NCI-H446 (cell line): ENCODE data around the gene KRTAP10-10.
"Not testable (repeated sequence)": the region's sequence is repeated elsewhere in the genome, so short reads cannot be mapped to it uniquely, and the experiment has no call there.

ENCODE experiments used
- DNase-seq, 2 experiments: peaks; one replicate each; lab custom pipeline; 2025; lab: John Stamatoyannopoulos, UW

Gene KRTAP10-10

DNA sequence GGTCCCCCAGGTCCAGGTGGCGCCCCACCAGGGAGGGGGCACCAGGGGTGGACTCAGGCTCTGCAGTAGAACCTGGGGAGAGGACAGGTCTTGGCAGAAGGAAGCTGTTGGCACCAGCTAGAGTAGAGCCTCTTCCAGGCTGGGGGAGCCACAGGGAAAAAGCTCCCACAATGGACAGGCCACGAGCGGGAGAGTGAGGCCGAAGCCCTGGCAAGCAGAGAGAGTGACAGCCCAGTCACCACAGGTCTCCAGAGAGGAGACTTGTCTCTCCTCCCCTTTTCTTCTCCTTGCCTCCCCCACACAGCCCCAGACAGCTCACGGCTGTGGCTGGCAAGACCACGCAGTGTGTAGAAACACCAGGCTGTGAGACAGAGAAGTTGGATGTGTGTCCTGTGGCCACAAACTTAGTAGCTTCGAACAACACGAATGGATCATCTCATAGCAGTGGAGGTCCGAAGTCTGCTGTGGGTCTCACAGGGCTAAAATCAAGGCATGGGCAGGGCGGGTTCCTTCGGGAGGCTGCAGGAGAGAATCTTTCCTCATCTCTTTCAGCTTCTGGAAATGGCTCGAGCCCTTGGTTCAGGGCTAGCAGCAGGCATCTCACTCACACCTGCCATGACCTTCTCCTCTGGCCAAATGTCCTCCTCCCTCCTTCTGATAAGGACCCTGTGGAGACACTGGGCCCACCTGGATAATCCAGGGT, 14.0 kb downstream of the KRTAP10-10 start:
- DNase-seq, result no peak

DNA sequence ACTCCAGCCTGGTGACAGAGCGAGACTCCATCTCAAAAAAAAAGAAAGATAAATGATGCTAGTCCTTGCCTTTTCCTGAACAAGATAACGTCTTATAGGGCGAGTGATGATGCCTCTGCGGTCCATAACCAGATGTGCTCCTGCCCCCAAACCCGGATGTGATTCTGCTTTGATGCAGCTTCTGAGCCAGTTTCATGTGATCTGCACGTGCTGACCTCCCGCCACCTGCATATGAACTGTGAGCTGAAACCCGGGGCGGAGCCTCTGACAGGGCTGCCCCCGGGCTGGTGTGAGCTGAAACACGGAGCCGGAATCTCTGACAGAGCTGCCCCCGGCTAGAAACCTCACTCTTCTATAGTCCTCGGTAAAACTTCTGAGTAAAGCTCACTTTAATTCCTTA, 16.0 kb downstream of the KRTAP10-10 start:
- no peak for DNase-seq

DNA sequence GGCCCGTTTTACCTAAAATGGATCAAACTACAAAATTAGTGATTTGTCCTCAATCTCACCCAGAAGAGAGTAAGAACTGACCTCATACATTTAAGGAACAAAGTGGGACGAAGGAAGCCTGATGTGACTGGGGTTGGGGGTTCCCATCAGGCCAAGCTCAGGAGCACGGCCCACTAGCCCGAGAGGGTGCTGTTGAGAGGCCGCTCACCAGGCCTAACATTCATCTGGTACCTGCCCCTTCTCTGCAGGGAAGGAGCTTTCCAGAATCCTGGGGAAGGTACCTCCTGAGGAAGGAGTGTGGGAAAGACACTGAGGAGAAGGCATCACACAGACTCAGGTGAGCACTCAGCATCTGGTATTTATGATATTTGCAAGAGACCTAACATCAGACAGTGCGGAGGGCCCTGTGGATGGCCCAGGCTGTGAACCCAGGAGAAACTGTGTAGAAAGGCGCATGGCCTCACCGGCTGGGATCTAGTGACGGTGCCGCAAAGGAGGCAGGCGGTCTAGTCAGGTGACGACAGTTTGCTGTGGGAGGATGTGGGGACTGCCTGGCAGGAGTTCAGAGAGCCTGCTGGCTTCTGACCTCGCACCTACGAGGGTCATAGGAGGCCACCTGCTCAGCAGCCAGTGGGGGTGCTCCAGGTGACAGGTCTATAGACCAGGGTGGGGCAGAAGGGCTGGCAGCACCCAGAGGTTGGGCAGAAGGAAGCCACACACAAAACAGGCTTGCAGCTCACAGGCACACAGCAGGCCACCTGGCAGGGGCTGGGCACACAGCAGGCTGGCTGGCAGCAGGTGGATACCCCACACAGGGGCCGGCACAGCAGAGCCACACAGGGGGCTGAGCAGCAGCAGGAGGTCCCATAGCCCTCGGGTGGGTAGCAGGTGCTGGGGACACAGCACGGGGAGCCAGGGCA, 16.8 kb downstream of the KRTAP10-10 start:
- no peak for DNase-seq

DNA sequence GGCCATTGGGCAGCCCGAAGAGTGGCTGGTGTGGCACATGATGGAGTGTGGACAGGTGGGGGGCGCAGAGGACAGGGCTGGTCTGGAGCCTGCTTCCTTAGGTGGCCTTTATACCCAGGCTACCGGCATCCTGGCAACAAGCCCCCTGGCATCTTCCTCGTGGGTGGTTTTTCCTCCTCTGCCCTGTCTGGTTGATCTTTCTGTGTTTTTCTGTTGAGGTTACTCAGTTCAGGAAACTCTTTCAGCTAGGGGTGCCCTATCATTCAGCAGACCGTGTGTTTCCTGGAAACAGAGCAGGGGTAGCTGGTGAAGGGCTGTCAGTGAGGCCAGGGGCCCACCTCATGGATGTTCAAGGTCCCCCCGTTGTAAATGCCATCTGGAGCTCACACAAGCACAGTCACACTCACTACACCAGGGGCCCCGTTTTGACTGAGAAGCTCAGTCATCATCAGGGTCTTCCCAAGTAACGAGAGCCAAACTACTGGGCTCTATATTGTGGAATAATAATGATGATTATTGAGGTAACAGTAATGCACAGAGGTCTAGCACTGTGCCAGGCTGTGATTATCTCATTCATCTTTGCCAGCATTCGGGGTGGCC, 17.5 kb downstream of the KRTAP10-10 start, which contains the start of gene KRTAP12-4:
TSS of gene KRTAP12-4 (minus strand) at position 84 of the 600 bp plus-strand sequence. CDS start at position 39, 45 bp downstream.
- DNase-seq, result no peak

DNA sequence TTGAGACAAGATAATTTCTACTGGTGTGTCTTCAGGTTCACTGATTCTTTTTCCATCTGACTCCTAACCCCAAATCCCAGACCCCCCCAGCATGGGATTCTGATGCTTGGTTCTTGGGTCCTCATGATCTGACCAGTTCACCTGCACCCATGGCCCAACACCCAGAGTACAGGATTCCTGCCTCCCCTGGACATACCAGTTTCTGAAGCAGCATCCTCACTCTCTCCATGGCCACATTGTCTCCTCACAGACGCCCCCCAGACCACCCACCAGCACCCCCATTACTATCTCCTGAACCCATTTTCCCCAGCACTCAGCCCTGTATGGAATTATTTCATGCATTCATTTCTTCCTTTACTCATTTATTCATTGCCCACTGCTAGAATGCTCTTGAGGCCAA, 19.7 kb downstream of the KRTAP10-10 start:
- DNase-seq, result no peak

DNA sequence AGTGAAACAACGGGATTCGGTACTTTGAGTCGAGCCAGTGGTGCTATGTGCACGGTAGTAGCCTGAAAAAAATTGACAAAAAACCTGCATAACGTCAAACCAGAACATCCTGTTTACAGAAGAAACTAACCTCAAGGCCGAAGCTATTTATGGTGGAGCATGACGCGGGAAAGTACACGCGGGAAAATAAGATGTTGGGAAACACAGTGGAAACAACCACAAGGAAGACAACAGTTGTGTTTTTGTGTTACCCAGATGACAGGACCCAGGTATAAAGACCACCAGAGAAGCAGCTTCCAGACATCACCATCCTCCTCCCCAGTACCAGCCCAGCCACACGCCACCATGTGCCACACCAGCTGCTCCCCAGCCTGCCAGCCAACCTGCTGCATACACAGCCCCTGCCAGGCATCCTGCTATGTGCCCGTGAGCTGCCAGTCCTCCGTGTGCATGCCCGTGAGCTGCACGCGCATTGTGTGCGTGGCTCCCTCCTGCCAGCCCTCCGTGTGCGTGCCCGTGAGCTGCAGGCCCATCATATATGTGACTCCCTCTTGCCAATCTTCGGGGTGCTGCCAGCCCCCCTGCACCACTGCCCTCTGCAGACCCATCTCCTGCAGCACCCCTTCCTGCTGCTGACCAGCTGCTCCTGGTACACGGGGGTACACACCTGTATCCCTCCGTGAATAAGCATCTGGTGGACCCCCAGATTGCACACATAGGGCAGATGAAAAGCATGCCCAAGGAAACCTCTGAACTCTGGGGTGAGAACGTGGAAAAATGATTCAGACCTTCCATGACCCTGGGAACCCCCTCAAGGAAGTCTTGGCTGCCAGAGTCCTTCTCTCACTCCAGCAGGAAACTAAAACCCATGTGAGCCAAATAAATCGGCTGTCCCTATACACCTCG, 20.7 kb downstream of the KRTAP10-10 start, which contains the start of gene KRTAP12-3:
TSS of gene KRTAP12-3 (plus strand) at position 298 of the 906 bp plus-strand sequence. CDS start at position 346, 48 bp downstream.
- DNase-seq, result no peak

DNA sequence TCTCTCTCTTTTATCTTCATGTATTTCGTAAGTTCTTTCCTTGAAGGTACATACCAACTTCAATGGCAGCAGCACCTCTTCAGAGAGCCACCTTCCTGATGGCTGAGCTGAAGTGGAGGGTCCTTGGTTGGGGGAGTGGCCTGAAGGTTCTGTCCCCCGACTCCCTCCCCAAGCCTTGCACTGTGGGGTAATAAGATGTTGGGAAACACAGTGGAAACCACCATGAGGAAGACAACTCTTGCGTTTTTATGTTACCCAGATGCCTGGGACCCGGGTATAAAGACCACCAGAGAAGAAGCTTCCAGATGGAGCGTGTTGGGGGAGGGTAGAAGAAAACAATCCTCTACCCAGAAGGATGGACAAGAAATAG, 21.4 kb downstream of the KRTAP10-10 start:
- no peak for DNase-seq

DNA sequence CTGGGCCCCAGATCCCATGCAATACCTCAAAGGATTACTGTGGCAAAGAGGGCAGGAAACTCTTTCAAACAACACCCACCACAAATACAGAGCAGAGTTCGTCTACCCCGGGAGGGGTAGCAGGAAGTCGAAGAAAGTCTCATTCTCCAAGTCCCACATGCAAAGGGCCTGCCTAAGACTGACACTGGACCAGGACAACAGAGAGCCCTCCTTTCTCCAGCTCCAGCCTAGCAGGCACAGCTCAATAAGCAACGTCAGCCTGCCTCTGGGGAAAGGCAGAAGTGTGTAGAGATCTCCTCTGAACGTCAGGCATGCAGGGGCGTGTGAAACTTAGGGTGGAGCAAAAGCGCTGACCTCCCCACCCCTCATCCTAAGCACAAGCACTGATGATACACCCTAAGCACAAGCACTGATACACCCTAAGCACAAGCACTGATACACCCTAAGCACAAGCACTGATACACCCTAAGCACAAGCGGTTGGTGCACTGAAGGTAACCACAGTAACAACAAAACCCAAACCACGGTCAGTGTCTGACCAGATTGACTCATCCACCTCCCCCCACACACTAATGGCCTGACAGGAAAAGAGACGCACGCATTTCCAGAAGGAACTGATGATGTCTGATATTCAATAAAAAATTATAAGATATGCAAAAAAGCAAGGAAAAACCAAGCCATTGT, 21.9 kb downstream of the KRTAP10-10 start:
- no peak for DNase-seq

DNA sequence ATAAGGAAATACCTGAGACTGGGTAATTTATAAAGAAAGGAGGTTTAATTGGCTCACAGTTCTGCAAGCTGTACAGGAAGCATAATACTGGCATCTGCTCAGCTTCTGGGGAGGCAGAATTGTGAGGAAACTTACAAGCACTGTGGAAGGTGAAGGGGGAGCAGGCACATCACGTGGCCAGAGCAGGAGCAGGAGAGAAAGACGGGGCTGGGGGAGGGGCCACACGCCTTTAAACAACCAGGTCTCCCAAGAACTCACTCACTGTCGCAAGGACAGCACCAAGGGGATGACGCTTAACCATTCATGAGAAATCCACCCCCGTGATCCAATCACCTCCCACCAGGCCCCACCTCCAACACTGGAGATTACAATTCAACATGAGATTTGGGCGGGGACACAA, 24.4 kb downstream of the KRTAP10-10 start:
- not testable (repeated sequence) for DNase-seq

DNA sequence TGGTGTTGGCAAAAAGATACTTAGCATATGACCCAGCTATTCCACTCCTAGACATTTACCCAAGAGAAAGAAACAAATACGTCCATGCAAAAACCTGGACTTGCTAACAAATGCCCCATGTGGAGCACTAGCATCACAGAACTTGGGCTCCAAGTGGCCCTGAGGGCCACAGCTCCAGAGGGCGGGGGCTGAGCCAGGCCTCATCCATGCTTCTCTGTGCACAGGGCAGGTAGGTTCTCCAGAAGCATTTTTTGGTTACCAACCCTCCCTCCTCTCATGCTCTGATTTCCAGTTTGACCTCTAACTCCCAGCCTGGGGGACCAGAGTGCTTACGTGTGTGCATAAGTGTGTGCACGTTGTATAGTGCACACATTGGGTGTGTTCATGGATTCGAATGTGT, 27.5 kb downstream of the KRTAP10-10 start:
- no peak for DNase-seq

DNA sequence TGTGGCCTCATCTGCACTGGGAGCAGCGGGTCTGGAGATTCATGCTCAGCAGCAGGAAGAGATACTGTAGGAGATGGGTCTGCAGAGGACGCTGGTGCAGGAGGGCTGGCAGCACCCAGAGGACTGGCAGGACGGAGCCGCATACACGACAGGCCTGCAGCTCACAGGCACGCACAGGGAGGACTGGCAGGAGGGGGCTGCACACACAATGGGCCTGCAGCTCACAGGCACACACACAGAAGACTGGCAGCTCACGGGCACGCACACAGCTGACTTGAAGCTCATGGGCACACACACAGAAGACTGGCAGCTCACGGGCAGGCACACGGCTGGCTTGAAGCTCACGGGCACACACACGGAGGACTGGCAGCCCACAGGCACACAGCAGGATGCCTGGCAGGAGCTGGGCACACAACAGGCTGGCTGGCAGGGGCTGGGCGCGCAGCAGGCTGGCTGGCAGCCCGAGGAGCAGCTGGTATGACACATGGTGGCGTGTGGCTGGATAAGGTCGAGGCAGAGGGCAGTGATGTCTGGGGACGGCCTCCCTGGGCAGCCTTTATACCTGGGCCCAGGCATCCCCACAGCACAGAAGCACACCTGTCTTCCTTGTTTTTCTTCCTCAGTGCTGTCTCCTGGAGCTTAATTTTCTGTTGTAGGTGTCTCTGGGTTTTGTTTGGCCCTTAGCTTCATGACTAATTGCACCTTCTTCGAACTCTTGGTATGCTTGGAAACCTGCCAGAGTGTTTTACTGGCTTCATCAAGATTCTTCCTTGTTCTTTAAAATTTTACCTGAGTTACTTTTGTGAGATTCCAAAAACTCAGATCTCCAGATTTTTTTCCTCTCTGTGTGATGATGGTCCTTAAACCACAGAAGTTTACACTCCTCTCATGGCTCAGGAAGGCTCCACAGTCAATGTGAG, 29.5 kb downstream of the KRTAP10-10 start, which contains the start of gene KRTAP12-2:
TSS of gene KRTAP12-2 (minus strand) at position 527 of the 920 bp plus-strand sequence. CDS start at position 486, 41 bp downstream.
- no peak for DNase-seq

DNA sequence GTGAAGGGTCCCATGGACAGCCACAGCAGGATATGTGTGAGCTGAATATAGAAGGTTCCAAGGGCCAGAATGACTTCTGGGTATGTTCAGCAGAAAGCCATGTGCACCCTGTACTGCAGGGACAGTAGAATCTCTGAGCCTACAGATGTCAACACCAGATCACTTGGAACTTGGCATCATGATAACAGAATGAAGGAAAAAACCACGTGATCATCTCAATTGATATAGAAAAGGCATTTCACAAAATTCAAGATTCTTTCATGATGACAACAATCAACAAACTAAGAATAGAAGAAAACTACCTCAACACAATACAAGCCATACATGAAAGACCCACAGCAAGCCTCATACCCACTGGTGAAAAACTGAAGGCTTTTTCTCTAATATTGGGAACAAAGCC, 30.5 kb downstream of the KRTAP10-10 start:
- no peak for DNase-seq

DNA sequence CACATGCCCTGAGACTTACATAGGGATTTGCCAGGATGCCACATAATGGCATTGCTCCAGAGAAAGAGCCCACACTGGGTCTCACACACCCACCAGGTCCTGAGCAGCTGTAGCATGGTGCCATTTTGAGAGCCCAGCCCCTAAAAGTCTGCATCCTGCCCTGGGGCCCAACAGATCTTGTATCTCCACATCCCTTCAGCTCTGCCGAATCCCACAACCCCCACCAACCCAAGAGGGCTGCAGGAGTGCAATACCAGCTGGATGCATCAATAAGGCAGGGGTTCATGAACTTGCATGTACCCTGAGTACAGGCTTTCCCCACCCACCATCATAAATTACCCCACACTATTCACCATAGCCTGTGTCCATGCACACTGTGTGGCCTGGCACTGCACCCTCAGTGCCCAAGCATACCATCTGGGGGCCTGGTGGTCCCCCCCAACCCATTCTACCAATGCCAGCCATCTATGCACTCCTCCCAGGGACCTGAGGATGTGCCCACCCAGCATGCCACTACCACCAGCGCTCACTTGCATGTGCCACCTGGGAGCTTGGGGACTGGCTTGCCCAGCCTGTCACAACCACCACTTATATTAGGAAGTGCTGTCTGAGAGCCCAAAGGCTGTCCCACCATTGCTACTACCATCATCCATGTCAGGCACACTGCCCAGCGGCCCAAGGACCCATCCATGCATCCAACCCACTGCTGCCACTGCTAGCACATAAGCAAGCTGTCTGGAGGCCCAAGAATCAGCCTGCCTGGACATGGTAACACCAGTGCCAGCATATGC, 33.7 kb downstream of the KRTAP10-10 start:
- DNase-seq, result no peak

DNA sequence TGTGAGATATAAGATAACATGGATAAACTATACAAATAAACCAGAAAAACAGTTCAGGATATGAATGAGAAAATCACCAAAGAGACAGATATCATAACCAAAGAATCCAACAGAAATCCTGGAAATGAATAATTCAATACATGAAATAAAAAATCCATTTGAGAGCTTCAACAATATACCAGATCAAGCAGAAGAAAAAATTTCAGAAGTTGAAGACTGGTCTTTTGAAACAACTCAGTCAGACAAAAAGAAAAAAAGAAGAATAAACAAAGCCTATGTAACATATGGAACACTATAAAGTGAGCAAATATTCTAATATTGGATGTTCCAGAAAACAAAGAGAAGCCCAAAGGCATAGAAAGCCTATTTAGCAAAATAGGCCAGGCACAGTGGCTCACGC, 34.8 kb downstream of the KRTAP10-10 start:
- no peak for DNase-seq

DNA sequence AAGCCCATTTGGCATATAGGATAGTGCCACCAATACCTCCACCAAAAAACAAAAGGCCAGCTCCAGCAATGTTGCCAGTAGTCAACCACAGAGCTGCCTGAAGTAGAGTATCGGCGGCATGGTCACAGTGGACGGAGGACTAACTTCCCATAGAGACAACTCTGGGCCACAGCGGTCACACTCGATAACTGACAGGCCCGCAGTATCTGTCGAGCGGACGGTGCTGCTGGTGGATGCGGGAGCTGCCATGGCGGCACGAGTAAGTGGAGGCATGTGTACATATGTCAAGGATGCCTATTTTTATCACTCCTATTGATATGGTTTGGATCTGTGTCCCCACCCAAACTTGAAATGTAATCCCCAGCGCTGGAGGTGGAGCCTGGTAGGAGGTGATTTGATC, 40.7 kb downstream of the KRTAP10-10 start:
- no peak for DNase-seq

DNA sequence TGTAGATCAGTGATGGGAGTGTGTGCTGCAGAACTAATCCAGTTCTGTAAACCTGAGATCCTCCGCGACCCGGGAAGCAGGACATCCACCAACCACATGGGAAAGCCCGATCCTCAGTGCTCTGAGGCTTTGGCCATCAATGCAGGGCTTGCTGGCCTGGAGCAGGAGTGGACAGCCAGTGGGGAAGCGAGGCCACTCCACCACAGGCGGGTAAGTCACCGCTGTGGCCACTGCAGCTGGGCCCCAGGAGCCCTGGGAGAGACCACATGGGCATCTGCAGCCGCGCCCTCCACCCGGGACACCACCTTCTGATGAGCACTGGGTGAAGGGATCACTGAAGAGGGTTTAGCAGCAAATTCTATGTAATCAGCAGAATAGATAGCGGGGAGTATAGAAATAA, 44.0 kb downstream of the KRTAP10-10 start:
- DNase-seq, result no peak

DNA sequence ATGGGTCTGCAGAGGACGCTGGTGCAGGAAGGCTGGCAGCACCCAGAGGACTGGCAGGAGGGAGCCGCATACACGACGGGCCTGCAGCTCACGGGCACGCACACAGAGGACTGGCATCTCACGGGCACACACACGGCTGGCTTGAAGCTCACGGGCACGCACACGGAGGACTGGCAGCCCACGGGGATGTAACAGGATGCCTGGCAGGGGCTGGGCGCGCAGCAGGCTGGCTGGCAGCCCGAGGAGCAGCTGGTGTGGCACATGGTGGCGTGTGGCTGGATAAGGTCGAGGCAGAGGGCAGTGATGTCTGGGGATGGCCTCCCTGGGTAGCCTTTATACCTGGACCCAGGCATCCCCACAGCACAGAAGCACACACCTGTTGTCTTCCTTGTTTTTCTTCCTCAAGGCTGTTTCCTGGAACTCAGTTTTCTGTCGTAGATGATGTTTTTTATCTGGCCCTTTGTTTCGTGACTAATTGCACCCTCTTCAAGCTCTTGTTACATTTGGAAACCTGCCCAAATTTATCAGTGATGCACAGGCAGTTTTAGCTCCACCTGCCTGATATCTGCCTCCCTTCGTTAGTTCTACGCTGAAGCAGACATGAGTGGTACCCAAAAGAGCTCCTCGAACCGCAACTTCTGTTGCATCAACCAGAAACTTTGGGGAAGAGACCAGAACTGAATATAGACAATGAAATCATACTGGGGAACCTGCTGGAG, 44.9 kb downstream of the KRTAP10-10 start, which contains the start of gene KRTAP12-1:
TSS of gene KRTAP12-1 (minus strand) at position 303 of the 719 bp plus-strand sequence. CDS start at position 263, 40 bp downstream.
- DNase-seq, result no peak

DNA sequence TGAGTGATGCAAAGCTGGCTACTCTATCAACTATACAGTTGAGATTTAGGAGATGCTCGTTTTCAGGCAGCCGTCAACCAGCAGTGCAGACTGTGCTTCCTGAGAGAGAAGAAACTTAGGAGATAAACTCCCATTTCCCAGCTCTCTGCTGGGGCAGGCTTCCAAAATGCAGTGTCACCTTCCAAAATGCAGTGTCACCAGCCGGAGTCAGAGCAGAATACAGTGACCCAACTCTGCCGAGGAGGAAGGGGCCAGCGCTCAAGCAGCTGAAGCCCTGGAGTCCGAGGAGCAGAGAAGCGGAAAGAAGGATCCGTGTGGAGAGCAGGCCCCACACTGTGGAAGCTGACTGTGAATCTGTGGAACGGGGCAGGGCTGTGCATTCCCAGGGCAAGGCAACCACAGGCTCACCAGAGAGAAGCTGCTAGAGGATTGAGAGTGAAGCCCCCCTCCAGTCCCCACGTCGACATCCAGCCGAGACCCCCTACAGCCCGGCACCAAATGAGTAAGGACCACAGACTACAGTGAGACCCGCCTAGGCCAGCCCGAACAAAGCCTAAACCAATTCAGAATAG, 45.5 kb downstream of the KRTAP10-10 start:
- no peak for DNase-seq
